K562 (cell line): ENCODE measurements around the gene UPK2. TPM values are rescaled to one million over a fixed set of nuclear protein-coding genes. Genes with fewer than 3 reads are reported as not detected.

Source experiments
- E2F3 ChIP-seq: fragments of 250-450 bp; sonication (Bioruptor Pico); IDR thresholded peaks from 2 replicates; pipeline ENCODE4 v1.4.0; 2020; ENCODE audit warnings: mild to moderate bottlenecking
- FOXM1 ChIP-seq, 2 experiments: fragments of 450-650 bp in 1 of 2; sonication (generic) in 1 of 2; formaldehyde crosslinking in 1 of 2; IDR thresholded peaks; 2 replicates each; pipeline versions ENCODE4 v1.6.1 to v1.9.0; 2017 to 2022; ENCODE audit warnings: low read depth in 2 of 2, mild to moderate bottlenecking in 2 of 2, missing genetic modification reagents in 1 of 2, moderate library complexity in 1 of 2
- NR2F6 ChIP-seq: fragments of 450-650 bp; formaldehyde crosslinking; IDR thresholded peaks from 2 replicates; pipeline ENCODE4 v1.4.0; 2020; ENCODE audit warnings: mild to moderate bottlenecking
- XRCC4 ChIP-seq: IDR thresholded peaks from one replicate; pipeline ENCODE4 v1.6.1; 2011; ENCODE audit not compliant: insufficient read depth, insufficient read length; ENCODE audit errors: extremely low read depth
- polyA plus RNA-seq, 8 experiments: library from polyadenylated mRNA; depleted of rRNA in 4 of 8; stranded (reverse) in 5 of 8; unstranded in 3 of 8; fragments of >200 nt; fragmentation: Nextera tagmentation in 2 of 8; fragmentation: Illumina TruSeq in 1 of 8; extraction: Ambion mirVana in 2 of 8; extraction: Trizol in 1 of 8; gene quantifications; 2 replicates each; pipeline versions ENCODE4 v1.2.1 to v1.2.3, GENCODE V29; 2011 to 2014; ENCODE audit warnings: inconsistent platforms in 1 of 8, missing spikeins in 1 of 8
- total RNA-seq, 7 experiments: library from RNA; depleted of rRNA in 6 of 7; stranded (reverse); fragments of >200 nt in 6 of 7; fragmentation: Illumina TruSeq in 2 of 7; extraction: Trizol in 2 of 7; gene quantifications; 2 replicates each; pipeline versions ENCODE4 v1.2.1 to v1.2.3, GENCODE V29; 2011 to 2021; ENCODE audit warnings: low replicate concordance in 1 of 7
- TF ChIP-seq, protein P1 (sequence below): fragments of 250-450 bp; sonication (Bioruptor Pico); IDR thresholded peaks from 2 replicates; pipeline ENCODE4 v1.8.0; 2021; ENCODE audit warnings: moderate library complexity, mild to moderate bottlenecking, inconsistent platforms
- TF ChIP-seq, protein P2 (sequence below): sonication (generic); formaldehyde crosslinking; IDR thresholded peaks from 2 replicates; pipeline ENCODE4 v1.8.0; 2023; ENCODE audit warnings: mild to moderate bottlenecking, missing genetic modification reagents
- TF ChIP-seq, protein P3 (sequence below): IDR thresholded peaks from 2 replicates; pipeline ENCODE4 v1.6.1; 2011; ENCODE audit not compliant: insufficient read length; ENCODE audit errors: extremely low read depth
- TF ChIP-seq, protein P4 (sequence below), 3 experiments: fragments of 200-800 bp in 1 of 3; fragments of 250-450 bp in 1 of 3; fragments of 450-650 bp in 1 of 3; sonication (Bioruptor Pico) in 1 of 3; sonication (Bioruptor generic) in 1 of 3; formaldehyde crosslinking in 1 of 3; IDR thresholded peaks; 2 replicates each; pipeline versions ENCODE4 v1.6.1 to v1.8.0; 2016 to 2022; ENCODE audit warnings: mild to moderate bottlenecking in 2 of 3, missing genetic modification characterization in 2 of 3, missing compliant biosample characterization in 1 of 3, moderate library complexity in 1 of 3
- TF ChIP-seq, protein P5 (sequence below): fragments of 450-650 bp; IDR thresholded peaks from 2 replicates; pipeline ENCODE4 v1.6.1; 2016; ENCODE audit warnings: missing biosample characterization, missing genetic modification characterization

UPK2 gene
- total and polyA plus RNA-seq, 9 of the 15 experiments (the other 6 are each of a cell fraction or from before 2014, with no cell fraction given): not detected

DNA sequence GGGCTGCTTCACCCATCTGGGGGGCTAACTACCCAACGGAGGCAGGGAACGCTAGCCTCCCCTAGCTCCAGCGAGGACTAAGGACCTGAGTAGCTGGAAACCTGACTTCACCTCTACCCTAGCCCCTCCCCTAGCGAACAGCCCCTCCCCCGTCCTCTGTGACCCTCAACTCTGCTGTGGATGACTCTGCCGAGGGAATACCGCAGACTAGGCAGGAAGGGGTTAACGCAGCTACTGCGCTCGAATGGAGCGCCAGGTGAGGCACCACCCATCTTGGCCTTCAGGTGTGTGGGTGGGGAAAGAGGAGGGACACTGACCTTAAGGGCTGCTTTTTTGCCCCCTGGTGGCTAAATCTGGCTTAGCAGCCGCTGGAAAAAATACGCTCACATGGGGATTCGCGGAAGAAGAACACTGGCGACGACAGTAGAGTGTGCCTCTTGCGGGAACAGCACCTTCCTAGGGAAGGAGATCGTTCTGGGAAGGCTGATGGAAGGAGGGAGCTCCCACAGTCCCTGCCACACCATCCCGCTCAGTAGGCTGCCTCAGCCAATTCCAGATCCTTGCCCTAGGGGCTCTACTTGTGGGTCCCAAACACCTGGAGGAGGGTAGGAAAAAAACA, 25.9 kb upstream of the UPK2 start (continued):
- TF ChIP-seq, protein P1, sequence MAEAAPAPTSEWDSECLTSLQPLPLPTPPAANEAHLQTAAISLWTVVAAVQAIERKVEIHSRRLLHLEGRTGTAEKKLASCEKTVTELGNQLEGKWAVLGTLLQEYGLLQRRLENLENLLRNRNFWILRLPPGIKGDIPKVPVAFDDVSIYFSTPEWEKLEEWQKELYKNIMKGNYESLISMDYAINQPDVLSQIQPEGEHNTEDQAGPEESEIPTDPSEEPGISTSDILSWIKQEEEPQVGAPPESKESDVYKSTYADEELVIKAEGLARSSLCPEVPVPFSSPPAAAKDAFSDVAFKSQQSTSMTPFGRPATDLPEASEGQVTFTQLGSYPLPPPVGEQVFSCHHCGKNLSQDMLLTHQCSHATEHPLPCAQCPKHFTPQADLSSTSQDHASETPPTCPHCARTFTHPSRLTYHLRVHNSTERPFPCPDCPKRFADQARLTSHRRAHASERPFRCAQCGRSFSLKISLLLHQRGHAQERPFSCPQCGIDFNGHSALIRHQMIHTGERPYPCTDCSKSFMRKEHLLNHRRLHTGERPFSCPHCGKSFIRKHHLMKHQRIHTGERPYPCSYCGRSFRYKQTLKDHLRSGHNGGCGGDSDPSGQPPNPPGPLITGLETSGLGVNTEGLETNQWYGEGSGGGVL (CRISPR knock-in tag): no peak
- no peak for TF ChIP-seq XRCC4
- no peak for TF ChIP-seq E2F3 (CRISPR knock-in tag)
- TF ChIP-seq NR2F6 (CRISPR knock-in tag): no peak
- TF ChIP-seq, protein P2, sequence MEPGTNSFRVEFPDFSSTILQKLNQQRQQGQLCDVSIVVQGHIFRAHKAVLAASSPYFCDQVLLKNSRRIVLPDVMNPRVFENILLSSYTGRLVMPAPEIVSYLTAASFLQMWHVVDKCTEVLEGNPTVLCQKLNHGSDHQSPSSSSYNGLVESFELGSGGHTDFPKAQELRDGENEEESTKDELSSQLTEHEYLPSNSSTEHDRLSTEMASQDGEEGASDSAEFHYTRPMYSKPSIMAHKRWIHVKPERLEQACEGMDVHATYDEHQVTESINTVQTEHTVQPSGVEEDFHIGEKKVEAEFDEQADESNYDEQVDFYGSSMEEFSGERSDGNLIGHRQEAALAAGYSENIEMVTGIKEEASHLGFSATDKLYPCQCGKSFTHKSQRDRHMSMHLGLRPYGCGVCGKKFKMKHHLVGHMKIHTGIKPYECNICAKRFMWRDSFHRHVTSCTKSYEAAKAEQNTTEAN (CRISPR knock-in tag): no peak
- TF ChIP-seq, protein P3, sequence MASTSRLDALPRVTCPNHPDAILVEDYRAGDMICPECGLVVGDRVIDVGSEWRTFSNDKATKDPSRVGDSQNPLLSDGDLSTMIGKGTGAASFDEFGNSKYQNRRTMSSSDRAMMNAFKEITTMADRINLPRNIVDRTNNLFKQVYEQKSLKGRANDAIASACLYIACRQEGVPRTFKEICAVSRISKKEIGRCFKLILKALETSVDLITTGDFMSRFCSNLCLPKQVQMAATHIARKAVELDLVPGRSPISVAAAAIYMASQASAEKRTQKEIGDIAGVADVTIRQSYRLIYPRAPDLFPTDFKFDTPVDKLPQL: no peak
- TF ChIP-seq, protein P4, sequence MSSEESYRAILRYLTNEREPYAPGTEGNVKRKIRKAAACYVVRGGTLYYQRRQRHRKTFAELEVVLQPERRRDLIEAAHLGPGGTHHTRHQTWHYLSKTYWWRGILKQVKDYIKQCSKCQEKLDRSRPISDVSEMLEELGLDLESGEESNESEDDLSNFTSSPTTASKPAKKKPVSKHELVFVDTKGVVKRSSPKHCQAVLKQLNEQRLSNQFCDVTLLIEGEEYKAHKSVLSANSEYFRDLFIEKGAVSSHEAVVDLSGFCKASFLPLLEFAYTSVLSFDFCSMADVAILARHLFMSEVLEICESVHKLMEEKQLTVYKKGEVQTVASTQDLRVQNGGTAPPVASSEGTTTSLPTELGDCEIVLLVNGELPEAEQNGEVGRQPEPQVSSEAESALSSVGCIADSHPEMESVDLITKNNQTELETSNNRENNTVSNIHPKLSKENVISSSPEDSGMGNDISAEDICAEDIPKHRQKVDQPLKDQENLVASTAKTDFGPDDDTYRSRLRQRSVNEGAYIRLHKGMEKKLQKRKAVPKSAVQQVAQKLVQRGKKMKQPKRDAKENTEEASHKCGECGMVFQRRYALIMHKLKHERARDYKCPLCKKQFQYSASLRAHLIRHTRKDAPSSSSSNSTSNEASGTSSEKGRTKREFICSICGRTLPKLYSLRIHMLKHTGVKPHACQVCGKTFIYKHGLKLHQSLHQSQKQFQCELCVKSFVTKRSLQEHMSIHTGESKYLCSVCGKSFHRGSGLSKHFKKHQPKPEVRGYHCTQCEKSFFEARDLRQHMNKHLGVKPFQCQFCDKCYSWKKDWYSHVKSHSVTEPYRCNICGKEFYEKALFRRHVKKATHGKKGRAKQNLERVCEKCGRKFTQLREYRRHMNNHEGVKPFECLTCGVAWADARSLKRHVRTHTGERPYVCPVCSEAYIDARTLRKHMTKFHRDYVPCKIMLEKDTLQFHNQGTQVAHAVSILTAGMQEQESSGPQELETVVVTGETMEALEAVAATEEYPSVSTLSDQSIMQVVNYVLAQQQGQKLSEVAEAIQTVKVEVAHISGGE (CRISPR knock-in tag; IDR thresholded peaks at IDR 0.05): no peak
- TF ChIP-seq, protein P5, sequence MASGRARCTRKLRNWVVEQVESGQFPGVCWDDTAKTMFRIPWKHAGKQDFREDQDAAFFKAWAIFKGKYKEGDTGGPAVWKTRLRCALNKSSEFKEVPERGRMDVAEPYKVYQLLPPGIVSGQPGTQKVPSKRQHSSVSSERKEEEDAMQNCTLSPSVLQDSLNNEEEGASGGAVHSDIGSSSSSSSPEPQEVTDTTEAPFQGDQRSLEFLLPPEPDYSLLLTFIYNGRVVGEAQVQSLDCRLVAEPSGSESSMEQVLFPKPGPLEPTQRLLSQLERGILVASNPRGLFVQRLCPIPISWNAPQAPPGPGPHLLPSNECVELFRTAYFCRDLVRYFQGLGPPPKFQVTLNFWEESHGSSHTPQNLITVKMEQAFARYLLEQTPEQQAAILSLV (tag): no peak
- TF ChIP-seq FOXM1 (IDR thresholded peaks at IDR 0.05; ENCODE audit: low read depth): no peak
- no peak for TF ChIP-seq FOXM1 (CRISPR knock-in tag; IDR thresholded peaks at IDR 0.05; ENCODE audit: low read depth)
